ENCODE data around the gene ZCCHC24. TPM values are rescaled to one million over a fixed set of nuclear protein-coding genes. Genes with fewer than 3 reads are reported as not detected.

ZCCHC24 gene
- total and polyA plus RNA-seq, 2 donors (not counting 3 experiments of a cell fraction or from before 2014, with no cell fraction given): 5.2 to 8.4 TPM

DNA sequence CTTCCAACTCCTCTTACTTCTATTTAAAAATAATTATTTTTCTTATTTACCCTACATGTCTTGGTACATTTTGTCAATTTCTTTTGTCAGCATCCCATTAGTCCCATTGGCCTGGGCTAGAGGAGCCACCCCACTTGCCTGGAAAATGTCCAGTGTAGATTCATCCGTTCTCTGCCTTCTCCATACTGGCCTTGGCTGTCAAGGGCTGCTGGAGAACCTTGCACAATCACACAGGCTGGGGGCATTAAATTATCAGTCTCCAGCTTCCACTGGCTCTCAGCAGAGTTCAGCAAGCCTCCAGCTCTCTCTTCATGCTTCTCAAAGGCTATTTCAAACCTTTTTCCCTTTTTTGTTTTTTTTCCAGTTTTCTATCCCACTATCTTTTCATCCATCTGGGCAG is 13.8 kb upstream of the ZCCHC24 start:
- intact Hi-C loops (cut with micrococcal nuclease): no loop called here
- Histone ChIP-seq H3K4me2 (ENCODE audit: insufficient read depth, low read length) (no peak overlapping the region), H4K20me1 (replicated peaks; ENCODE audit: control insufficient read depth, extremely low read depth, insufficient read depth, low read length) (no peaks in the 10 kb centered on the region), H3K4me3 (replicated peaks in 1 of 3; ENCODE audit: insufficient read depth in 1 of 3, low read depth in 1 of 3, low read length in 3 of 3) (no peak overlapping the region), H2AFZ (ENCODE audit: low read depth, low read length) (no peak overlapping the region), H3K27ac (ENCODE audit: insufficient read depth, low read depth, low read length) (no peak overlapping the region), H3K9me1 (replicated peaks; ENCODE audit: control insufficient read depth, extremely low read depth, insufficient read depth, low read length) (no peaks in the 10 kb centered on the region), H3K9me3 (replicated peaks; ENCODE audit: control insufficient read depth, insufficient read depth, low read length) (no peaks in the 10 kb centered on the region), H3K27me3 (ENCODE audit: control insufficient read depth in 2 of 2, insufficient read depth in 2 of 2, low read length in 2 of 2) (peaks cover 19 to 54% of the 10 kb centered on the region in 2 experiments), H3K36me3 (ENCODE audit: control insufficient read depth in 2 of 2, extremely low read depth in 1 of 2, insufficient read depth in 2 of 2, low read length in 2 of 2) (no peaks in the 10 kb centered on the region), H3K9ac (replicated peaks; ENCODE audit: extremely low read depth, insufficient read depth, low read length) (no peak overlapping the region), H3K79me2 (ENCODE audit: control insufficient read depth, insufficient read depth, low read length) (no peaks in the 10 kb centered on the region), H3K4me1 (ENCODE audit: control insufficient read depth, extremely low read depth, insufficient read depth, low read length) (no peaks in the 10 kb centered on the region)
- BruUV-seq (replicated peaks): no TSS peak
- CTCF ChIA-PET: interaction anchor here (0.7 to 7.8 kb wide), 3 partner anchors 12 to 85 kb away, joined by 3 to 60 read pairs (median 3); no protein-coding TSS in a partner anchor
- dilution Hi-C loops (cut with MboI; ENCODE audit: extremely low pct_ligation_motif_present, low sequenced_read_pairs): no loop called here
- POLR2A ChIA-PET: no interaction called here
- no peak for TF ChIP-seq GATA2 (IDR thresholded peaks at IDR 0.05; ENCODE audit: insufficient read depth, insufficient read length, low read depth, low read length)
- TF ChIP-seq POLR2AphosphoS5 (IDR thresholded peaks at IDR 0.05; ENCODE audit: insufficient read depth, low read depth, low read length): no peak
- no peak for TF ChIP-seq CTCF (IDR thresholded peaks at IDR 0.05; ENCODE audit: extremely low read depth in 1 of 2, insufficient read depth in 1 of 2, low read depth in 1 of 2, low read length in 2 of 2)
- no peak for TF ChIP-seq JUN (IDR thresholded peaks at IDR 0.05; ENCODE audit: borderline replicate concordance, insufficient read depth, insufficient read length, low read depth)
- TF ChIP-seq POLR2A (IDR thresholded peaks at IDR 0.05; ENCODE audit: low read depth, low read length): no peak
- no peak for TF ChIP-seq MYC (IDR thresholded peaks at IDR 0.05; ENCODE audit: low read depth, low read length)
- TF ChIP-seq FOS (IDR thresholded peaks at IDR 0.05; ENCODE audit: borderline replicate concordance, insufficient read depth, low read length): no peak
- no peak for TF ChIP-seq MAX (IDR thresholded peaks at IDR 0.05; ENCODE audit: insufficient read depth, insufficient read length)
- TF ChIP-seq EZH2 (IDR thresholded peaks at IDR 0.05; ENCODE audit: borderline replicate concordance, low read depth, low read length, severe bottlenecking): no peak
- FAIRE-seq (no peak), DNase-seq (ENCODE audit: low read depth, low spot score) (no peak)

Measured in endothelial cell of umbilical vein (primary cell).